Panc1 (cell line): ENCODE data around the gene DUSP14. TPM values are rescaled to one million over a fixed set of nuclear protein-coding genes. Genes with fewer than 3 reads are reported as not detected.

ENCODE experiments used
- ATAC-seq: fragments of 200-7000 bp; cut with Tn5 transposase; 2 replicates; pipeline ENCODE4 v1.9.1; 2020; ENCODE audit warnings: mild to moderate bottlenecking, moderate library complexity
- BruUV-seq: library from RNA; stranded (reverse); fragments of 400-500 nt; replicated peaks from 2 replicates; lab custom pipeline; 2021; lab: Mats Ljungman, UMichigan
- CTCF ChIA-PET: fragments of 300-600 bp; sonication (Branson Sonifier 250); formaldehyde crosslinking; loops from one replicate; lab custom pipeline; 2022; ENCODE audit warnings: antibody characterized with exemption; lab: Charles Lee
- POLR2A ChIA-PET: fragments of 300-600 bp; sonication (Branson Sonifier 250); formaldehyde crosslinking; loops from one replicate; lab custom pipeline; 2022; ENCODE audit warnings: antibody characterized with exemption; lab: Charles Lee
- DNase-seq: peaks from one replicate; pipeline ENCODE4 v3.0.0-alpha.2; 2010; ENCODE audit warnings: low read depth, low spot score
- H3K27ac ChIP-seq: 2 replicates; pipeline ENCODE4 v1.5.1; 2011; ENCODE audit warnings: mild to moderate bottlenecking, low read length, inconsistent platforms
- H3K27me3 ChIP-seq: fragments of 200-500 bp; sonication (Bioruptor generic); 2 replicates; pipeline ENCODE4 v1.6.0; 2014; ENCODE audit warnings: low read length, inconsistent platforms; ENCODE audit not compliant: control insufficient read depth, insufficient read depth
- H3K36me3 ChIP-seq: fragments of 200-500 bp; sonication (Bioruptor generic); 2 replicates; pipeline ENCODE4 v1.5.1; 2014; ENCODE audit warnings: inconsistent platforms, mild to moderate bottlenecking, low read length, moderate library complexity; ENCODE audit not compliant: control insufficient read depth, insufficient read depth
- H3K4me1 ChIP-seq: 2 replicates; pipeline ENCODE4 v1.5.1; 2011; ENCODE audit warnings: inconsistent platforms, mild to moderate bottlenecking, low read length, moderate library complexity; ENCODE audit not compliant: control insufficient read depth, insufficient read depth
- H3K4me3 ChIP-seq, 2 experiments: 2 replicates each; pipeline ENCODE4 v1.5.1; 2011 to 2012; ENCODE audit warnings: low read depth in 2 of 2, low read length in 2 of 2, mild to moderate bottlenecking in 2 of 2, inconsistent platforms in 1 of 2, moderate library complexity in 1 of 2
- H3K9me3 ChIP-seq: fragments of 200-500 bp; sonication (Bioruptor generic); 2 replicates; pipeline ENCODE4 v1.5.1; 2014; ENCODE audit warnings: low read depth, mild to moderate bottlenecking, inconsistent platforms, low read length, moderate library complexity; ENCODE audit not compliant: control insufficient read depth, insufficient read depth
- CTCF ChIP-seq: fragments of 450-650 bp; IDR thresholded peaks from 2 replicates; pipeline ENCODE4 v1.5.1; 2017; ENCODE audit warnings: mild to moderate bottlenecking
- POLR2AphosphoS5 ChIP-seq: IDR thresholded peaks from 2 replicates; pipeline ENCODE4 v1.6.1; 2012; ENCODE audit warnings: mild to moderate bottlenecking, low read depth, low read length, moderate library complexity
- REST ChIP-seq, 2 experiments: IDR thresholded peaks; 2 replicates each; pipeline ENCODE4 v1.6.1; 2011 to 2012; ENCODE audit warnings: low read depth in 2 of 2, control low read depth in 1 of 2, low read length in 1 of 2, mild to moderate bottlenecking in 1 of 2, moderate library complexity in 1 of 2; ENCODE audit not compliant: insufficient read depth in 1 of 2
- SIN3A ChIP-seq: IDR thresholded peaks from 2 replicates; pipeline ENCODE4 v1.6.1; 2012; ENCODE audit warnings: low read depth, mild to moderate bottlenecking, low read length, moderate library complexity, borderline replicate concordance; ENCODE audit not compliant: insufficient read depth
- TCF7L2 ChIP-seq: IDR thresholded peaks from 2 replicates; pipeline ENCODE4 v1.6.1; 2011; ENCODE audit warnings: mild to moderate bottlenecking, low read depth, low read length, inconsistent platforms
- in situ Hi-C: cut with HindIII; loops from 2 replicates; pipeline ENCODE4 v1.10.0; 2016; ENCODE audit warnings: low sequenced_read_pairs, low pct_unique_long_range_greater_than_20kb
- intact Hi-C: fragments of 100-400 bp; cut with micrococcal nuclease; formaldehyde crosslinking; loops from one replicate; pipeline ENCODE4 v1.10.0; 2022; ENCODE audit not compliant: unreplicated experiment
- total RNA-seq: library from RNA; stranded (reverse); gene quantifications from one replicate; pipeline ENCODE4 v1.2.1, GENCODE V29; 2021; ENCODE audit not compliant: unreplicated experiment

Gene DUSP14
- total RNA-seq, 1 experiment from 2014 or later, result 23.1 TPM

GRCh38 chr17:37506678-37507077 is 17.0 kb downstream of the DUSP14 start:
- CTCF ChIA-PET, result no interaction called here
- no peaks in the 10 kb centered on the region for H3K36me3 ChIP-seq
- H3K4me3 ChIP-seq, result no peak overlapping the region
- no TSS peak for BruUV-seq
- no peaks in the 10 kb centered on the region for H3K27me3 ChIP-seq
- DNase-seq, result no peak
- POLR2A ChIA-PET, result no interaction called here
- intact Hi-C loops (loop anchor here (10.0 kb wide), 1 partner anchor 58 kb away; no protein-coding TSS in a partner anchor), in situ Hi-C loops (no loop called here)
- no peaks in the 10 kb centered on the region for H3K4me1 ChIP-seq
- ATAC-seq, result peak; percentile 90
- no peak overlapping the region for H3K27ac ChIP-seq
- TF ChIP-seq CTCF (peak; percentile 55), SIN3A (no peak)
- H3K9me3 ChIP-seq, result no peaks in the 10 kb centered on the region

GRCh38 chr17:37507111-37507510 is 17.4 kb downstream of the DUSP14 start:
- intact Hi-C loops (loop anchor here (10.0 kb wide), 1 partner anchor 58 kb away; no protein-coding TSS in a partner anchor), in situ Hi-C loops (no loop called here)
- Histone ChIP-seq H3K4me1 (no peaks in the 10 kb centered on the region), H3K9me3 (no peaks in the 10 kb centered on the region), H3K27me3 (no peaks in the 10 kb centered on the region), H3K36me3 (no peaks in the 10 kb centered on the region), H3K4me3 (no peak overlapping the region), H3K27ac (no peak overlapping the region)
- no peak for ATAC-seq
- ChIA-PET POLR2A (no interaction called here), CTCF (no interaction called here)
- no peak for DNase-seq
- no TSS peak for BruUV-seq
- TF ChIP-seq CTCF (no peak), POLR2AphosphoS5 (no peak), REST (IDR thresholded peaks at IDR 0.05; ENCODE audit: insufficient read depth in 1 of 2, low read depth in 2 of 2, low read length in 1 of 2) (no peak), TCF7L2 (no peak), SIN3A (no peak)
